Body of pancreas (tissue), 4 donors: ENCODE results near the gene IMP4. TPM values are rescaled to one million over a fixed set of nuclear protein-coding genes. Genes with fewer than 3 reads are reported as not detected.

Source experiments
- ATAC-seq: fragments of 150-250 bp; one replicate; pipeline ENCODE4 v1.9.1; 2016
- DNase-seq, 4 donors: peaks; one replicate each; pipeline ENCODE4 v3.0.0-alpha.2; 2019
- H3K27ac ChIP-seq, 4 donors: fragments of 200-600 bp; sonication (generic); 1 replicate in 3 of 4; 2 replicates in 1 of 4; pipeline versions ENCODE4 v1.5.1 to v1.6.1; 2016 to 2019; ENCODE audit warnings: mild to moderate bottlenecking in 1 of 4, mixed read lengths in 1 of 4, moderate library complexity in 1 of 4
- H3K27me3 ChIP-seq, 2 donors: fragments of 200-600 bp; sonication (generic); one replicate each; pipeline ENCODE4 v1.6.0; 2016; ENCODE audit warnings: mild to moderate bottlenecking in 1 of 2
- H3K36me3 ChIP-seq, 2 donors: fragments of 200-600 bp; sonication (generic); replicated peaks in 1 of 2; 2 replicates each; pipeline ENCODE4 v1.5.1; 2016; ENCODE audit warnings: low read depth in 2 of 2; ENCODE audit not compliant: insufficient read depth in 1 of 2
- H3K4me1 ChIP-seq: fragments of 200-600 bp; sonication (generic); one replicate; pipeline ENCODE4 v1.6.0; 2016
- H3K4me3 ChIP-seq, 2 donors: fragments of 200-600 bp; sonication (generic); 1 replicate in 1 of 2; 2 replicates in 1 of 2; pipeline ENCODE4 v1.5.1; 2016 to 2019
- H3K9me3 ChIP-seq, 3 donors: fragments of 200-600 bp; sonication (generic); 1 replicate in 2 of 3; 2 replicates in 1 of 3; pipeline ENCODE4 v1.5.1; 2016
- POLR2A ChIP-seq, 3 donors: fragments of 450-650 bp; IDR thresholded peaks; one replicate each; pipeline ENCODE4 v1.6.1; 2016; ENCODE audit warnings: antibody characterized with exemption in 3 of 3, mild to moderate bottlenecking in 2 of 3
- WGBS, 2 donors: methylation state at CpG; one replicate each; pipeline ENCODE4 v1.1.5; 2017; 5-methylcytosine and 5-hydroxymethylcytosine counted together
- intact Hi-C: fragments of 100-400 bp; cut with DNase I; formaldehyde crosslinking; loops from one replicate; pipeline ENCODE4 v1.15.1; 2023
- total RNA-seq, 2 donors: library from RNA; depleted of rRNA; stranded (reverse); fragments of >200 nt; gene quantifications; one replicate each; pipeline ENCODE4 v1.1.0, GENCODE V29; 2016
- TF ChIP-seq, protein P1 (sequence below), 7 experiments: fragments of 450-650 bp in 4 of 7; fragments of 200-600 bp in 3 of 7; sonication (generic) in 3 of 7; IDR thresholded peaks; one replicate each; pipeline ENCODE4 v1.5.1; 2016 to 2019; ENCODE audit warnings: antibody characterized with exemption in 7 of 7

Gene IMP4
- total RNA-seq, 2 donors from 2014 or later, result 77.5 to 78.1 TPM

- no peak for TF ChIP-seq POLR2A (IDR thresholded peaks at IDR 0.05)
- TF ChIP-seq, protein P1, sequence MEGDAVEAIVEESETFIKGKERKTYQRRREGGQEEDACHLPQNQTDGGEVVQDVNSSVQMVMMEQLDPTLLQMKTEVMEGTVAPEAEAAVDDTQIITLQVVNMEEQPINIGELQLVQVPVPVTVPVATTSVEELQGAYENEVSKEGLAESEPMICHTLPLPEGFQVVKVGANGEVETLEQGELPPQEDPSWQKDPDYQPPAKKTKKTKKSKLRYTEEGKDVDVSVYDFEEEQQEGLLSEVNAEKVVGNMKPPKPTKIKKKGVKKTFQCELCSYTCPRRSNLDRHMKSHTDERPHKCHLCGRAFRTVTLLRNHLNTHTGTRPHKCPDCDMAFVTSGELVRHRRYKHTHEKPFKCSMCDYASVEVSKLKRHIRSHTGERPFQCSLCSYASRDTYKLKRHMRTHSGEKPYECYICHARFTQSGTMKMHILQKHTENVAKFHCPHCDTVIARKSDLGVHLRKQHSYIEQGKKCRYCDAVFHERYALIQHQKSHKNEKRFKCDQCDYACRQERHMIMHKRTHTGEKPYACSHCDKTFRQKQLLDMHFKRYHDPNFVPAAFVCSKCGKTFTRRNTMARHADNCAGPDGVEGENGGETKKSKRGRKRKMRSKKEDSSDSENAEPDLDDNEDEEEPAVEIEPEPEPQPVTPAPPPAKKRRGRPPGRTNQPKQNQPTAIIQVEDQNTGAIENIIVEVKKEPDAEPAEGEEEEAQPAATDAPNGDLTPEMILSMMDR (IDR thresholded peaks at IDR 0.05), result no peak
- no peak overlapping the region for H3K4me3 ChIP-seq
- H3K4me1 ChIP-seq, result no peaks in the 10 kb centered on the region
- no peaks in the 10 kb centered on the region for H3K9me3 ChIP-seq
- DNase-seq, result no peak
- 93% methylated on average over 2 of the region's 3 CpGs; no CpG with 5 or more reads in 1 of the 2 donors for WGBS, 2 donors
- H3K27me3 ChIP-seq, result no peaks in the 10 kb centered on the region
- no peak for ATAC-seq
- no peak overlapping the region for H3K27ac ChIP-seq
- intact Hi-C loops, result no loop called here
- H3K36me3 ChIP-seq, result no peaks in the 10 kb centered on the region
Observed at GRCh38 chr2:130314377-130314776, 28.3 kb upstream of the IMP4 start.

DNA sequence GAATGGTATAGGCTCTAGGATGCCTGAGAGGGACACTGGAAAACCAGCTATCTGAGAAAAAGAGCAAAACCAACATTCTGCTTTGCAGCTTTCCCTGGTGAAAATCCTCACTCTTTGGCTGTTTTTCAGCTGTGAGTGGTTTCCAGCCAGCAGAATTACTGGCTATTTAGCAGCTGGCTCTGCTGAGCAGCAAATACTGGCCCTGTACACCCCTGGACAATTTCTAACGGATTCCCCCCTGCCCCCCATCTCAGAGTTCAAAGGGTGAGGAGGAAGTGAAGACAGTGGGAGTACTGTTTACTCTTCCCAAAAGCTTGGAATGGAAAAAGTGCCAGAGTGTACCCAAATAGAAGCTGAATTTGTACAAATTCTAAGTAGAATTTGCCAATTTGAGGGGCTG is 26.1 kb upstream of the IMP4 start:
- Histone ChIP-seq H3K27ac (no peak overlapping the region), H3K27me3 (no peaks in the 10 kb centered on the region), H3K36me3 (no peaks in the 10 kb centered on the region), H3K4me1 (no peaks in the 10 kb centered on the region), H3K9me3 (no peaks in the 10 kb centered on the region), H3K4me3 (no peak overlapping the region)
- DNase-seq (no peak), ATAC-seq (no peak)
- TF ChIP-seq POLR2A (IDR thresholded peaks at IDR 0.05), result no peak
- TF ChIP-seq, protein P1 (IDR thresholded peaks at IDR 0.05), result no peak
- 0 to 5% methylated on average over 1 of the region's 1 CpG for WGBS, 2 donors
- intact Hi-C loops, result no loop called here

GRCh38 chr2:130318906-130319305 is 23.8 kb upstream of the IMP4 start:
- ATAC-seq, result no peak
- no peak for TF ChIP-seq POLR2A (IDR thresholded peaks at IDR 0.05)
- TF ChIP-seq, protein P1 (IDR thresholded peaks at IDR 0.05), result no peak
- DNase-seq, result no peak
- no peaks in the 10 kb centered on the region for H3K4me1 ChIP-seq
- 77 to 82% methylated on average over 5 to 7 of the region's 7 CpGs for WGBS, 2 donors
- intact Hi-C loops, result no loop called here
- no peaks in the 10 kb centered on the region for H3K27me3 ChIP-seq
- no peaks in the 10 kb centered on the region for H3K36me3 ChIP-seq
- no peak overlapping the region for H3K27ac ChIP-seq
- no peaks in the 10 kb centered on the region for H3K9me3 ChIP-seq
- no peak overlapping the region for H3K4me3 ChIP-seq

DNA sequence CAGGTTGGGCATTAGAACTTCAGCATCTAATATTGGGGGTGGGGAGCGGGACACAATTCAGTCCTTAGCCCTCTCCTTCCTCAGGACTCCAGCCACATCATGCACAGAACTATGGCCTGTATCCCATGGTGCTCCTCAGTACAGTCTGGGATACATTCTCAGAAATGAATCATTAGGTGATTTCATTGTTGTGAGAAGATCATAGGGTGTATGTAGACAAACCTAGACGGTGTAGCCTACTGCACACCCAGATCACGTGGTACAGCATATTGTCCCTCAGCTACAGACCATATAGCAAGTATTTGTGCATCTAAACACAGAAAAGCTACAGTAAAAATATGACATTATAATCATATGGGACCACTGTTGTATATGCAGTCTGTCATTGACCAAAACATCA is 23.2 kb upstream of the IMP4 start:
- intact Hi-C loops, result no loop called here
- Histone ChIP-seq H3K4me3 (no peak overlapping the region), H3K9me3 (no peaks in the 10 kb centered on the region), H3K4me1 (no peaks in the 10 kb centered on the region), H3K27ac (no peak overlapping the region), H3K27me3 (no peaks in the 10 kb centered on the region), H3K36me3 (no peaks in the 10 kb centered on the region)
- TF ChIP-seq POLR2A (IDR thresholded peaks at IDR 0.05), result no peak
- TF ChIP-seq, protein P1 (IDR thresholded peaks at IDR 0.05), result no peak
- DNase-seq, result no peak
- WGBS, 2 donors, result 71 to 86% methylated on average over 3 of the region's 3 CpGs
- no peak for ATAC-seq

GRCh38 chr2:130327703-130328527 is 14.8 kb upstream of the IMP4 start:
- 45 to 58% methylated on average over 20 to 38 of the region's 43 CpGs for WGBS, 2 donors
- Histone ChIP-seq H3K36me3 (no peaks in the 10 kb centered on the region), H3K9me3 (no peaks in the 10 kb centered on the region), H3K4me1 (peaks cover 9% of the 10 kb centered on the region), H3K27me3 (no peaks in the 10 kb centered on the region), H3K4me3 (no peak overlapping the region), H3K27ac (no peak overlapping the region)
- ATAC-seq (no peak), DNase-seq (no peak)
- intact Hi-C loops, result no loop called here
- TF ChIP-seq, protein P1 (IDR thresholded peaks at IDR 0.05), result no peak
- TF ChIP-seq POLR2A (IDR thresholded peaks at IDR 0.05), result no peak
